HEK293T (cell line): ENCODE results near the gene UHRF1.

Experiments used
- CTCF ChIA-PET: fragments of 350-600 bp; formaldehyde crosslinking; extraction: SDS; loops from one replicate; lab custom pipeline; 2021; ENCODE audit warnings: antibody characterized with exemption, inconsistent platforms; lab: Yijun Ruan, JAX
- POLR2A ChIA-PET: fragments of 350-600 bp; formaldehyde crosslinking; extraction: SDS; loops from one replicate; lab custom pipeline; 2020; ENCODE audit warnings: antibody characterized with exemption, inconsistent platforms; lab: Yijun Ruan, JAX
- DNase-seq: peaks from one replicate; pipeline ENCODE4 v3.0.0; 2012; ENCODE audit warnings: mixed read lengths; ENCODE audit errors: extremely low spot score
- ARNT ChIP-seq: fragments of 450-650 bp; IDR thresholded peaks from 2 replicates; pipeline ENCODE4 v1.6.1; 2017; ENCODE audit warnings: mild to moderate bottlenecking
- BHLHE40 ChIP-seq: fragments of 450-650 bp; IDR thresholded peaks from 2 replicates; pipeline ENCODE4 v1.6.1; 2016; ENCODE audit warnings: mild to moderate bottlenecking, moderate library complexity, borderline replicate concordance
- CTBP1 ChIP-seq: fragments of 450-650 bp; IDR thresholded peaks from 2 replicates; pipeline ENCODE4 v1.6.1; 2016; ENCODE audit warnings: borderline replicate concordance
- ELF4 ChIP-seq: fragments of 450-650 bp; IDR thresholded peaks from 2 replicates; pipeline ENCODE4 v1.6.1; 2017; ENCODE audit warnings: antibody characterized with exemption
- FOXA1 ChIP-seq: fragments of 450-650 bp; IDR thresholded peaks from 2 replicates; pipeline ENCODE4 v1.6.1; 2016; ENCODE audit warnings: mild to moderate bottlenecking
- FOXK2 ChIP-seq: fragments of 450-650 bp; IDR thresholded peaks from 2 replicates; pipeline ENCODE4 v1.6.1; 2016; ENCODE audit warnings: mild to moderate bottlenecking
- FOXM1 ChIP-seq: fragments of 450-650 bp; IDR thresholded peaks from 2 replicates; pipeline ENCODE4 v1.6.1; 2017; ENCODE audit warnings: mild to moderate bottlenecking, borderline replicate concordance
- HDGF ChIP-seq: fragments of 450-650 bp; IDR thresholded peaks from 2 replicates; pipeline ENCODE4 v1.6.1; 2017; ENCODE audit warnings: antibody characterized with exemption, borderline replicate concordance
- L3MBTL2 ChIP-seq: fragments of 450-650 bp; conservative IDR thresholded peaks from 2 replicates; pipeline ENCODE4 v1.6.1; 2016; ENCODE audit warnings: mild to moderate bottlenecking
- LEF1 ChIP-seq: fragments of 450-650 bp; IDR thresholded peaks from 2 replicates; pipeline ENCODE4 v1.6.1; 2017; ENCODE audit warnings: mild to moderate bottlenecking, borderline replicate concordance
- NFRKB ChIP-seq: fragments of 450-650 bp; IDR thresholded peaks from 2 replicates; pipeline ENCODE4 v1.6.1; 2016; ENCODE audit warnings: mild to moderate bottlenecking, moderate library complexity
- PKNOX1 ChIP-seq: fragments of 450-650 bp; IDR thresholded peaks from 2 replicates; pipeline ENCODE4 v1.6.1; 2016
- SP1 ChIP-seq: fragments of 450-650 bp; IDR thresholded peaks from 2 replicates; pipeline ENCODE4 v1.6.1; 2017
- SUZ12 ChIP-seq: fragments of 450-650 bp; IDR thresholded peaks from 2 replicates; pipeline ENCODE4 v1.6.1; 2016; ENCODE audit warnings: mild to moderate bottlenecking
- TARDBP ChIP-seq: fragments of 450-650 bp; IDR thresholded peaks from 2 replicates; pipeline ENCODE4 v1.6.1; 2016
- ZNF384 ChIP-seq: fragments of 450-650 bp; IDR thresholded peaks from 2 replicates; pipeline ENCODE4 v1.6.1; 2016

The UHRF1 gene

GRCh38 chr19:4986056-4986455, 76.8 kb downstream of the UHRF1 start:
- POLR2A ChIA-PET = no interaction called here
- CTCF ChIA-PET = interaction anchor here (1.4 kb wide), 1 partner anchor 45 kb away, joined by 3 read pairs; no protein-coding TSS in a partner anchor
- no peak for DNase-seq
- TF ChIP-seq FOXK2 (no peak), FOXM1 (no peak), L3MBTL2 (no peak), NFRKB (no peak), ELF4 (no peak), BHLHE40 (no peak), CTBP1 (no peak), TARDBP (no peak), PKNOX1 (no peak)

- DNase-seq = no peak
- ChIA-PET CTCF (interaction anchor here (1.4 kb wide), 1 partner anchor 45 kb away, joined by 3 read pairs; no protein-coding TSS in a partner anchor), POLR2A (no interaction called here)
- TF ChIP-seq PKNOX1 (no peak), NFRKB (no peak), BHLHE40 (no peak), SP1 (no peak)
These were observed 77.2 kb downstream of the UHRF1 start for GRCh38 chr19:4986471-4986891.

GRCh38 chr19:4987256-4987655, 78.0 kb downstream of the UHRF1 start:
- TF ChIP-seq ELF4 (no peak), TARDBP (no peak), CTBP1 (no peak), HDGF (no peak), FOXM1 (no peak), FOXK2 (no peak), ARNT (no peak), BHLHE40 (no peak), LEF1 (no peak), FOXA1 (no peak), L3MBTL2 (no peak), PKNOX1 (no peak), SUZ12 (no peak), ZNF384 (no peak), SP1 (no peak), NFRKB (no peak)
- no peak for DNase-seq
- CTCF ChIA-PET = no interaction called here
- POLR2A ChIA-PET = no interaction called here

DNA sequence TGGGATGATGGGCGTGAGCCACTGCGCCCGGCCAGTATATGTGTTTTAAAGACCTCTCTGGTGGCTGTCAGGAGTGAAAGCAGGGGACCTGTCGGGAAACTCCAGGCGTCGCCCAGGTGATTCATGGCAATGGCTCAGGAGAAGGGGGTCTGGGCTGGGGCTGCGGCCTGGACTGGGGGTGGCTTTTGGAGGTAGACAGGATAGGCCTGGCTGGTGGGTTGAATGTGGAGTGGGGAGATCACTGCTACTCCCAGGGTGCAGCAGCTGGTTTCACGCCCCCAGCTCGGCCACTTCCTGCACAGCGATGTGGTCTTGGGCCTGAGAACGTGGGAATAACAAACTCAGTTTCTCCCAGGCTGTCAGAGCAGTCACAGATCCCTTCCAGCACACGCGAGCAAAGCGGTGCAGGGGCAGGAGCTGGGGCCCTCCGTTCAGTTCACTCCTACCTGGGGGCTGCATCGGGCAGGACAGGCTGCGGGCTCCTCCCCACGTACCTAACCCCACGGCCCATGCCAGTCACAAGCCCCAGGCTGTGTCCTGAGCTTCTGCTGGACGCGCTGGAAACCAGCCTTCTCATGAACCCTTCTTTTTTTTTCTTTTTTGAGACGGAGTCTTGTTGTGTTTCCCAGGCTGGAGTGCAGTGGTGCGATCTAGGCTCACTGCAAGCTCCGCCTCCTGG, 78.5 kb downstream of the UHRF1 start:
- DNase-seq = no peak
- ChIA-PET CTCF (interaction anchor here (0.7 kb wide), 1 partner anchor 1034 kb away, joined by 3 read pairs; no protein-coding TSS in a partner anchor), POLR2A (no interaction called here)
- TF ChIP-seq FOXM1 (no peak), CTBP1 (no peak), NFRKB (no peak), ELF4 (no peak), FOXK2 (no peak), SP1 (no peak), HDGF (no peak), SUZ12 (no peak), ARNT (no peak), BHLHE40 (no peak), ZNF384 (no peak), PKNOX1 (no peak)

DNA sequence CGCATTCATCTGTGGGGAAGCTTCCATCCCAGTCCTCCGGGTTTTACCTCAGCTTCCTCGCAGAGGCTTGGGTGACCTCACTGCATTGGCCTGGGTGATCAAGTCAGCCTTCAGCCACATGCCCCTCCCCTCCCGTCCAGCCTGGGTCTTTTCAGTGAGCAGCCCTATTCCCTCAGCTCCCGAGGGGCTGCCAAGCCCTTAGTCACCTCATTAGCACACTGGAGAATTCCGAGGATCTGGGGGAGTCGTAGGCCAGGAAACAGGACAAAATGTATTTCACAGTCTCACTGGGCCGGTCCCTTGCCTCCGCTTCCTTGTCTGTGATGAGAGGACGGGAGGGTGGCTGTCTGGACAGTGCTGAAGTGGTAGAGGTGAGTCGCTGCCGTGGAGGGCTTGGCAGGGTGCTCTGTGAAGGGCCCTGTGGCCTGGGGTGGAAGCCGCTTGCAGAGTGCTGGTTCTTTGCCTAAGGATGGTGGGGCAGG, 79.5 kb downstream of the UHRF1 start:
- ChIA-PET CTCF (interaction anchor here (0.6 kb wide), 1 partner anchor 13 kb away, joined by 4 read pairs; no protein-coding TSS in a partner anchor), POLR2A (no interaction called here)
- DNase-seq = no peak
- no peak for TF ChIP-seq PKNOX1
- no peak for TF ChIP-seq SUZ12
